CD4-positive, alpha-beta T cell treated with Interleukin-6 for 4 hours (primary cell): ENCODE measurements around the gene FIBIN.
"Not testable (repeated sequence)": the region's sequence is repeated elsewhere in the genome, so short reads cannot be mapped to it uniquely, and the experiment has no call there.

ENCODE experiments used
- DNase-seq: peaks from one replicate; pipeline ENCODE4 v3.0.0-alpha.2; 2020; ENCODE audit warnings: mixed read lengths

The FIBIN gene

DNA sequence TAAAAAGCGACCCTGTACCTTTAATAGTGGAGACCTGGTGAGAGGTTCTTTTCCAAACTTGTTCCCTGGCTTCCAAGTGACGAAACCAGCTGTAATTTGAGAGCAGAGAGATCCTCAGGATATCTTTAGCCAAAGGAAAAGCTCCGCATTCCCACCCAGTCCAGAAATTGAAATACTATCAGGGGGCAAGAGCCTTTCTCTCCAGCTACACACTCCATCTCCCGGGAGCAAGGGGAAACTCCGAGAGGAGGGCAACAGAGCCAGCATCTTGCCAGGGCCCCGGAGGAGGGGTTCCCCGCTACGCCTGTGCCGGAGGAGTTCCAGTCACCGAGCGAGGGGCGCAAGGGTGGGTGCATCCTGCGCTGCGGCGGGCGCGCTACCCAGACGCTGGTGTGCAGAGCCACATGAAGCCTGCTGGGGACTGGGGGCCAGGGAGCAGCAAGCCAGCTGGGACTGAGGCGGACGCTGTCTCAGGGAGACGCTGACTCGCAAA is at the start of gene FIBIN:
TSS of gene FIBIN (plus strand) at position 148 of the 493 bp plus-strand sequence. CDS start 415 bp downstream, outside the sequence.
- no peak for DNase-seq

DNA sequence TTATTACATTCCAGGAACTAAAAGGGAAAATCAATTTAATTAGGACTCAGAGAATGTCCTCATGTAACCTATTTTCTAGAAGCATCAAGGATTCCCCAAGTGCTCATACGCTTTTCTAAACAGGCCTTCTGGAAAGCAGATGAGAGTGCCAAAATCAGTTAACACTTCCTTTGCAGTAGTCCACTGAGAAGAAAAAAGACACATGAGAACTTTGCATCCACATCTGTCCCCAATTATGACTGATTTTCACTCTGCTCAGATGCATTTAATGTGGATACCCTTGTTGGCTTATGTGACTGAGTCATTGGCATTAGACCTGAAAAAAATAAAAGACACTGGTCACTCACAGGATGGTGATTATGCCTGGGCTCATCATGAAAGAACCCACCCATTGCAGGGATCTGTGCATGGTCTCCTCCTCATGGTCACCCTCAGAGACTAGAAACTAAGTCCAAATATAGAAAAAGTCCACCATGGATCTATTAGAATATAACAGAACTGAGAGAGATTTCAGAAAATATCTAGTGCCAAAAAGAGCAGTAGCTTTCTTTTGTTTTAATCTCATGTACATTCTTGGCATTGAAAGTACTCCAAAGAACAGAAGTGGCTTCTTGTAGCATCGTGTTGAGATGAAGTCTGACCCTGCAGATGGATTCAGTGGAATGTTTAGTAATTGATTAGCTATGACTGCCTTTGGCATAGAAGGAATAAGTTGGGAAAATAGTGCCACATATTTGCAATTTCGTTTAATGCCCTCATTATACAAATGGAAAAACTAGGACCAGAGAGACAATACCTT is 48.8 kb upstream of the FIBIN start:
- DNase-seq = no peak

DNA sequence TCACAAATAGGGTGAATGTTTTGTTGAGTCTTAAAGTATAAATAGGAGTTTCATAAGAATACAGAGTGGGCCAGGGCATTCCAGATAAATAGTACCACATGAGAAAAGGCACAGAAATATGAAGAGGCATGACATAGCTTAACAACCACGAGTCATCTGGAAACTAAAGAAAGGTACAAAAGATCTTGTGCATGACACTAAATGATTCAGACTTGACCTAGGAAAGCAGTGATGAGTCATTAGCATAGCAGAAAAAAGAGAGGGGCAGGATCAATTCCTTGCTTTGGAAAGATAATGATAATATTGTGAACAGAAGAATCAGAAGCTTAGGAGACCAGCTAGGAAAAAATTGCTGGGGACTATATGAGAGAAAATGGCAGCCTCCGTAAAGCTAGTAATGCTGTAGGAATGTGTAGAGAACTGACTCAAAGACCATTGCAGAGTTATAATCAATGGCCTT is 47.6 kb upstream of the FIBIN start:
- DNase-seq = no peak

DNA sequence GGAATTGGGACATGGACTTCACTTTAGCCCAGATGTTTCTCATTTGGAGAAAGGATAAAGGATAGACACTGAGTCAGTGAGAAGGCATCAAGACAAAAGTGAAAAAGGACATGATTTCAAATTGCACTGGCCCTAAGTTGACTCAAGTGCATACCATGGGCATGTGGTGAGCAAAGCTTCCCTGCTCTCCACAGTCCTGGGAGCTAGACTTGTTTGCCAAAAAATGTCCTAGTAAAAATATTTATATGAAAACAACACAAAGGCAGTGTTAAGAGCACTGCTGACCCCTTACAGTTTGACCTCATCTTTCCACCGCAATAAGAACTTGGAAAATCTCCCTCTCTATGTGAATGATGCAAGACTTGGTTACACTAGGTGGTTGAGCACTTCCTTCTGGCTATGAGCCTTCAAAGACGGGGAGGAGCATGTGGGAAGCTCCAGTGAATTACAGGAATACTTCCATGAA is 46.5 kb upstream of the FIBIN start:
- DNase-seq = no peak

DNA sequence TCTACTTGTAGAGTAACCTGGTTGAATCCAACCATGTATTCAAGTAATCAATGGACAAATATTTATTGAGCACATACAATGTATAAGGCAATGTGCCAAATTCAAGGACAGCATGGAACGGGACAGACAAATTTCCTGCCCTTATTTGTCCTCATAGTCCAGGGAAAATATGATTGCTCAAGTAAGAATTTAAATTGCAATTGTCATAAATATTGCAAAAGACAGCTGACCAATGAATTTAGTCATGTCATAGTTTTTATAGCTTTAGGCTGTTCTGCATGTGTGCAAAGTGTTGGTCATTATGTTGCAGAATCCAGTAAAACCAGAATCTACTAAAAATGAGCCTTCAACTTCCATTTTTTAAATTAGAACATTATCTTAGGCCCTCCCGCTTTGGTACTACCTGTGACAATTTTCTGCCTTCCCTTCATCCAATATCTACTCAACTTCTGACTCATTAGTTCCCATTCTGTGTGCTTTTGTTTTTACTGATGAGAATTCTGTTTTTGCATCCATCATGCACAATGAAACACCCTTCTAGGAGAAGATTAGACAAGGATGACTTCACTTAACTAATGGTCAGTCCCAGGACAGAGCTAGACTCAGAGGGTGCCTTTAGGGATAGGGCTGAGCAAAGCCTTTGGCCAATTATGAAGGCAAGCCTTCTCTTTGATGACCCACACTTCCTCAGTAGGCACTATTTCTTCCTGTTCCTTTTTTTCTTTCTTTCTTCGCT is 45.8 kb upstream of the FIBIN start:
- no peak for DNase-seq

DNA sequence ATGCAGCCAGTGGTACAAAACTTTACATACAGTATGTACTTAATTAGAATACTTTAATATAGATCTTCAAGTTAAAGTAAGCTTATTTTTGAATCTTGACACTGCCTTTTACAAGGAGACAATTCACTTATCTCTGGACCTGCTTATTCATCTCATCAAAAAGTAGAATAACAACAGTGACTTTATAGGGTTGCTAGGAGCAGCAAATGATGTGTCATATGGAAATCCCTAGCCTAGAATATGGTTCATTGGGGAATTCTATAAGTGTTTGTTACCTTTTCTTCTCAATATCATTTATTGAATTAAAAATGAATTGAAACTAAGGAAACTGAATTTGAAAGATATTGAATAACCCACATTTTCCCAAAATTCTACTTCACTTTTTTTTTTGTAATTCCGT is 45.0 kb upstream of the FIBIN start:
- no peak for DNase-seq

DNA sequence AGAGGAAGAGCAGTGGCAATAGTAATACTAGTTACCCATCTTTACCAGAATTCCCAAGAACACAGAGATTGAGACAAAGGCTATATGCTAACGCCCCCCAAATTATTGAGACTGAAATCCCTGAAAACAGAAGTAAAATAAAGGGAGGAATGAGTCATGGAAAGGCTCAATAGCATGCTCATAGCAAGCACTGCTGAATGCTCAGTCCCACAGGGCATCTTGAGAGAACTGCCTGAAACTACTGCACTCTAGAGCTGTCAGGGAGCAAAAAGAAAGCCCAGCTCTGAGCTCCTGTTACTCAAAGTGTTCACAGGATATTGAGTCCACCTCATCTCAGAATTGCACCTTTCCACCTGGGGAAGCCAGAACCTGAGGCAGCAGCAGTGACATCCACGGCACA is 44.1 kb upstream of the FIBIN start:
- no peak for DNase-seq

DNA sequence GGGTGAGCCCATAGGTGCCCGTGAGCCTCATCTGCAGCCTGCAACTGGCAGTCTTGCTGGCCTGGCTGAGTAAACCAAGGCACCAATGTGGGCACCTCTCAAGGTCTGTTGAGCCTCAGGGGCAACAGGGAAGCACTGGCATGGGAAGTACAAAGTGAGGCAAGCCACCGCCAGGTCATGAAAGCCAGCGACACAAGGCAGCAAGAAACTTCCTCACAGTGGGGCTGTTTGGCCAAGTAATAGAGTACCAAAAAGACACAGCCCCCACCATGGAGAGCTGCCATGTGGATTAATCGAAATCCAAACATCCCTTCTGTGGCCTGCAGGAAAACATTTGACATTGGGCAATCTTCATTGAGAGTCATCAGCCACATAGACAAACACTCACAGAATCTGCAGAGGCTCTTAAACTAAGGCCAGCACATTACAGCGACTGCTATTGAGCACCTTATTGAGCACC is 43.6 kb upstream of the FIBIN start:
- no peak for DNase-seq

DNA sequence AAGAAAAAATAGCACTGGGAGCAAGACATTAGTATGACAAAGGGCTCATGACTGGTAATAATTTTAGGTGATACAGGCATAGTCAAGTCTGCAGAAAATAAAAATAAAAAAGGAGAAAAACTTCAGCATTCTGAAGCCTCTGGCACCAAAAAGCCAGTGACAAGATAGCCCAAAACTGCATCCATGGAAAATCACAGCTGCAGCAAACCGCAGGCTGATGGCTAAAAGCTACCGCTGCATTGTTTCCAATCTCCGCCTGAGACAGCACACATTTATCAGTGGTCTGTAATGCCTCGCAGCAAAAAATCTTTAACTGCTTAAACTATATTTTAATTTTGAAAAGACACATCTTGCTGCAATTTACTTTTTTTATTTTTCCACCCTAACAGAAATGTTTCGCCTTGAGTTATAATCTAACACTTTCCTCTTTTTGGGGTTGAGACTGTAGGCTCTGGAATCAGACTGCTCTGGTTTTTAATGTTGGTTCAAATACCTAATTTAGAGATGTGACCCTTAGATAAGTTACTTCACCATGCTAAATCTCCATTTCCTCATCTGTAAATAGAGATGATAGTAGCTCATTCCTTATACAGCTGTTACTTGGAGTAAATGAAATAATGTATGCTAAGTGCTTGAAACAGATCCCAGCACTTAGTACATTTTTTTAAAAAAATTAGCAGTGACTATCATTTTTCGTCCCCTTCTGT is 42.0 kb upstream of the FIBIN start:
- no peak for DNase-seq

DNA sequence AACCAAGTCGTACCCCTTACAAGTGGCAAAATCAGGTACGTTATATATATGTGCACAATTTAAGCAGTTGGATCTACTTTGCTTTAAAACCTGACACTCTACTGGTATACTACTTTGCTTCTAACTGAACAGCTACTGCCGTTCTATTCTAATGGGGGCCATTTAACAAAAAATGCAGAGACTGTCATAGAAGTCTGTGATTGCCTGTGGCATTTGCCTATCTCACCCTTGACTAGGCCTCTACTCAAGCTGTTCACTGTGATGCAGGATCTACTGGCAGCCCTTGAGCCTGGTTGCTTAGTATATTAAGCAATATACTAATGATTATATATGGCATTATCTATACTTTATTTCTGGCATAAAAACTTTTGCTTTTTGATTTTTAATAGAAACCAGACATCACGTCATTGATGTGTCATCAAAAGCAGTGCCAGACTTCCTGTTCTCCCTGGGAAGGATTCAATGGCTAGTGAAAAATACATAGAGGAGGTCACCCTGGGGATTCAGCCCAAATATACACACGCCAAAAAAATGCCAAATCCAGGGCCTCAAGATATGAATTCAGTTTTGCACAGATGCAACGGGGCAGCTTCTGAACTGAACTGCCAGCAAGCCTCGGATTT is 40.0 kb upstream of the FIBIN start:
- DNase-seq = no peak

DNA sequence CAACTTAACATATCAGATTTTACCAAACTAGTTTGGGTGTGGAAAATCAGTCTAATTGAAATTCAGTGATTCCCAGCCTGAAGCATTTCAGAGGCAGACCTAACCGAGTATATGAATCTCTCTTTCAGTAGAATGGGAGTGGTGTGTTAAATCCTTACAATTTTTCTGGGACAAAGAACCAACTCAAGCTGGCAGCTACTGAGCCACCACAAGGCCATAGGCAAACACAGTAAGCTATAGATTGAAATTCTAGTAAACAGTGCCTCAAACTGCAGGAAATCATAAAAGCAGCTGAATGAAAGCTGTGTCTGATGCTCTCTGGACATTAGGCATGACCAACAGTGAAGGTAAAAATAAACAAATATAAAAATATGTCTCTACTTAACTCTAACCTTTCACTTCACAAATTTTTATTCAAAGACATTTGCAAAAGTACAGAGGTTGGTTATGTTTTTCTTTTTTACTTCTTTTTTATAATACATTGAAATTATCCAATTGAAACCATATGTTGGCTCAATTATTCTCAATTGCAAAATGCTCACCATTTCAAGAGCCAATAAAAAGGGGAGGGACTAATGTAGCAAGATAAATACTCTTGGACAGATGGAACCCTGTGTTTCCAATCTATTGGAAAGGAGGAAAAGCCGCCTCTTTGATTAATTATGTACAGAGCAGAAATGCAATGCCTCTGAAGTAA is 35.8 kb upstream of the FIBIN start:
- DNase-seq = no peak

DNA sequence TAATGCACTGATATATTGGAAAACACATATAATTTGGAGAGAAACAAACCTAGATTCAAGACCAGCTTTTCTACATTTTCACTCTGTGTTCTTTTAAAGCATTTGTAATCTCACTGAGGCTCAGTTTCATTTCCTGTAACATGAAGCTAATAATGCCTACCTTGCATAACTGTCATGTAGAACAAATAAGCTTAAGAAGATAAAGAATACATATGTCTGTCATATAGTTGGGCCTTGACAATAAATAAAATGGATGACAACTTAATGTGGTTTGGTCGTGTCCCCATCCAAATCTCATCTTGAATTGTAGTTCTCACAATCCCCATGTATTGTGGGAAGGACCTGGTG is 35.2 kb upstream of the FIBIN start:
- DNase-seq = no peak

DNA sequence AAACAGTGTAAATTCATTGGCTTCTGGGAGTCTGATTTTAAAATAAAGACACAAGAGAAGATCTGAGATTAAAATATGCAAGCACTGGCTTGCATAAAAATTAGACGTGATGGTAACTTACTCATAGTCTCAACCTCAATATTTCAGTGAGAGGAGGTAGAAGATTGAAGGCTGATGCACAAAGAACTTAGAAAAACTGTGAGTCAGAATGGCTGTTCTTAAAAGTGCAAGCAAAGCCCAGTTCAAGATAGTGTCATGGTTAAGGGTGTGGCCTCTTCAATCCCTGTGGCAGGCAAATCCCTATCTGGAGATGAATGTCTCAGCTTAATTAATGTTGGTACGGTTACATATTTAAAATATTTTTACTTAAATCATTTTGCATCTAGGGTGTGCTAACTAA is 33.6 kb upstream of the FIBIN start:
- no peak for DNase-seq

DNA sequence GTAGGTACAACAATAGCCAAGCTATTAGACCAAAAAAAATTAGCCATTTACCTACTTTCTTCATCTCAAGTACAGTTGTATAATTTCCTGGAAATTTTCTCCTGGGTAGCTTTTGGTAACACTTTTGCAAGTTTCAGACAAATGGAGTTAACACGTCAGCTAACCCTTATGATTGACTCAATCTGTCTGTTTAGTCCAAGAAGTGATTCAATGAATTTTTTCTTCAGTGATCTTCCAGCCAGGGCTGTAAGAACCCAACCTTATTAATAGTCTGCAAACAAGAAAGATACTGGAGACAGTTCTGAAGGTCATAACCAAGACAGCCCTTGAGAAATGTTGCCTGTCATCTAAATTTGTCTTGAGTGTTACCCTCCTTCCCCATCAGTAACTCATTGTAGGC is 30.1 kb upstream of the FIBIN start:
- no peak for DNase-seq

DNA sequence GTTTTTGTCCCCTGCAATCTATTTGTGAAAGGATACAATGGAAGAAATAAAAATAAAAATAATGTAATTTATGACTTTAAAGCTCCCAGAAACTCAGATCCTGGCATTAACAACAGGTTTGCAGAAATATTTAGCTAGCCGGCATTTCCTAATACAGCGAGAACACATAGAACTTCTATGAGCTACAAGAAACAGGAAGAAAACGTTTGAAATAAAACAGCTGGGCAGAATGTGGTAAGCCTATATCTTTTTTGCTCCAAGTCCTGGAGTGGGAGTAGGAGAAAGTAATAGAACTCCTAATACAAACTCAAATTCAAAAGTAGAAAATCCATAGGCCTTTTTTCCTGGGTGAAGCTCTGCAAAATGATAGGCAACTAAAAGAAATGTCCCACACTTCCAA is 29.6 kb upstream of the FIBIN start:
- no peak for DNase-seq

DNA sequence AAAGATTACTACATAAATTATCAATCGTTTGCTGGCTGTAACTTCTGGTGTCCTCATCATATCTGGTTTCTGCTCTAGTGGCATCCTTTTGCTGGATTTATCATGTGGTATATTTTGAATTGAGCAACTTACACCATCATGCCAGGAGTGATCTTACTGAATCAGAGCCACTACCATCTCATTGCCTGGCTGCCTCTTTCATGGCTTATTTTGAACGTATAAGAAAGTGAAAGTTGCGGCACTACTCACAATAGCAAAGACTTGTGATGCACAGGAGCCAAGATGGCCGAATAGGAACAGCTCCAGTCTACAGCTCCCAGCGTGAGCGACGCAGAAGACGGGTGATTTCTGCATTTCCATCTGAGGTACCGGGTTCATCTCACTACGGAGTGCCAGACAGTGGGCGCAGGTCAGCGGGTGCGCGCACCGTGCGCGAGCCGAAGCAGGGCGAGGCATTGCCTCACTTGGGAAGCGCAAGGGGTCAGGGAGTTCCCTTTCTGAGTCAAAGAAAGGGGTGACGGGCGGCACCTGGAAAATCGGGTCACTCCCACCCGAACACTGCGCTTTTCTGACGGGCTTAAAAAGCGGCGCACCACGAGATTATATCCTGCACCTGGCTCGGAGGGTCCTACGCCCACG is 28.9 kb upstream of the FIBIN start:
- not testable (repeated sequence) for DNase-seq

DNA sequence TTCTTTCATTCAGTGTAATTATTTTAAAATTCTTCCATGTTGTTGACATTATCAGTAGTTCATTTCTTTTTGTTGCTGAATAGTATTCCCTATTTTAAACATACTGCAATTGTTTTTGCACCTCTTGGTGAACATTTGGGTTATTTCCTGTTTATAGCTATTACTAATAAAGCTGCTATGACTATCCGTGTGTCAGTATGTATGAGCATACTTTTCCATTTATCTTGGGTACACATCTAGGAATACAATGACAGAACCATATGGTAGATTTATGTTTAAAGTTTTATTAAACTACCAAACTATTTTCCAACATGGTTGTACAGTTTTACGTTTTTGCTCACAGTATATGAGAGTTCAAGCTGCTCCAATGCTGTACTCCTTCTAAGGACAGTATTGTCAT is 22.0 kb upstream of the FIBIN start:
- no peak for DNase-seq

DNA sequence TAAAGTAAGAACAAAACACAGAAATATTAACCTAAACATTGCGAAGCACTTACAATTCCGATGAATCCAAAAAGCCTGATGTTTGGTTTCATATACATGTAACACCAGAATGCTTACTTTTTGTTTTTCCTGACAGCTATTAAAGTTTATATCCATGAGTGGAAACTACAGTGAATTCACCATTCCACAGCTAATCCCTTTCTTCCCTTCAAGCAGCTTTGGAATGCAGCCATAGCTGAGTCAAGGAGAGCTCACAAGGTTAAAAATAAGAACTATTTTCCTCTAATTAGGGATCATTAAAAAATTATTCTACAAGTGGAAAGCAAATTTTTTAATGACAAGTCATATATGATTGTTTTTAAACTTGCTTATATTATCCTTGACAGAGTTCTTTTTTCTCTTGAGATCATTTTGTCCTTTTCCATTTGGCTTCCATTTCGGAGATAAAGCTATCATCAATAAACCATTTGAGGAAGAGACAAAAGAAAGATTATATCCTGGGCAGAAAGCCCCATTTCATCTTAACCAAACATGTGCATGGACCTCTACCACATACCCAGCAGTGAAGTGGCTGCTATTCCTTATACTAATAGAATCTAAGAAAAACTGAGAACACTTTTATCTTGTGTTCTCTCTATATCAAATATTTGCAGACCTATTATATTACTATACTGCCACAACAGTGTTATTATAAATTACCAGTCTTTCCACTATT is 19.7 kb upstream of the FIBIN start:
- no peak for DNase-seq

DNA sequence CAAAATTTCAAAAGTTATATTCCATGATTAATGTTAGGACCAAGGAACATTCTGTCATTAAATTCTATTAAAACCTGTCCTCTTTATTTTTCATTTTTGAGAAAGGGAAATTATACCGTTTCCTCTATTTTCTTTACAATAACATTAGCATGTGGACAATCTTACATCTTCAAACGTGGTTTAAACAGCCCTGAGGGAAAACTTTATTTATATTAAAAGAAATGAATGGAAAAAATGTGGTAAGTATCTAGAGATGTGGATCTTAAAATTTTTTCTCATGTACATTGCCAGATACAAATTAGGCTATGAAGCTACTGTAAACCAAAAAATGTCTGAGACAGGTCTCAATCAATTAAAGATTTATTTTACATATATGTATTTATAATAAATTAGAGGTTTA is 18.9 kb upstream of the FIBIN start:
- no peak for DNase-seq

DNA sequence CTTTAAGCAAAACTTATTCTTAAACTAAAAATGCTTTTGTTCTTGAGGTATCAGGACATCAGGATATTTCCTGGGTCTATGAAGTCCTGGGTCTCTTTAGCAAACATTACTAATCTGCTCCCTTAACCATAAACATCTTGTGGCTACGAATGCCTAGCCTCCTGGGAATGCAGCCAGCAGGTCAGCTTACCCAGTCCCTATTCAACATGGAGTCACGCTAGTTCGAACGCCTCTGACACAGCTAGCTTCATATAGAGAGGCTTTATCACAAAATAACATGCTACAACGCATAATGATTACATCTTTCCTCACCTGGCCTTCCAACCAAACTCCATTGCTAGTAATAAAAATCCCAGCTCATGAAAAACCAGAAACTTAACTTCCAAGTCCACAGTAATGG is 17.5 kb upstream of the FIBIN start:
- no peak for DNase-seq

DNA sequence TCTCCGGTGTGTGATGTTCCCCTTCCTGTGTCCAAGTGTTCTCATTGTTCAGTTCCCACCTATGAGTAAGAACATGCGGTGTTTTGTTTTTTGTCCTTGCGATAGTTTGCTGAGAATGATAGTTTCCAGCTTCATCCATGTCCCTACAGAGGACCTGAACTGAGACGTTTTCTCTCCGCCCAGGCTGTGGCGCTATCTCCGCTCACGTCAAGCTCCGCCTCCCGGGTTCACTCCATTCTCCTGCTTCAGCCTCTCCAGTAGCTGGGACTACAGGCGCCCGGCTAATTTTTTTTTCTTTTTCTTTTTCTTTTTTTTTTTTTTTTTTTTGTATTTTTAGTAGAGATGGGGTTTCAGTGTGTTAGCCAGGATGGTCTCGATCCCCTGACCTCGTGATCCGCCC is 16.7 kb upstream of the FIBIN start:
- DNase-seq = not testable (repeated sequence)
